HCT116 (cell line): ENCODE data around the gene RNF128.
A peak's percentile ranks its signal among the peaks of the same experiment; 100 is the strongest.

Experiments used
- CBX3 ChIP-seq: IDR thresholded peaks from 2 replicates; pipeline ENCODE4 v1.6.1; 2012; ENCODE audit warnings: low read depth
- CEBPB ChIP-seq: IDR thresholded peaks from 2 replicates; pipeline ENCODE4 v1.6.1; 2012; ENCODE audit warnings: low read depth
- EGR1 ChIP-seq: IDR thresholded peaks from 2 replicates; pipeline ENCODE4 v1.6.1; 2012; ENCODE audit warnings: low read depth
- EZH2 ChIP-seq: fragments of 200-600 bp; sonication (generic); IDR thresholded peaks from 2 replicates; pipeline ENCODE4 v1.6.1; 2017; ENCODE audit warnings: antibody characterized with exemption, mixed run types
- EZH2phosphoT487 ChIP-seq: fragments of 200-600 bp; IDR thresholded peaks from 2 replicates; pipeline ENCODE4 v1.6.1; 2018; ENCODE audit warnings: antibody characterized with exemption, borderline replicate concordance
- POLR2A ChIP-seq: IDR thresholded peaks from 2 replicates; pipeline ENCODE4 v1.7.0; 2011; ENCODE audit warnings: borderline replicate concordance; ENCODE audit not compliant: insufficient read depth, insufficient read length; ENCODE audit errors: extremely low read depth
- POLR2AphosphoS5 ChIP-seq: IDR thresholded peaks from 2 replicates; pipeline ENCODE4 v1.6.1; 2011; ENCODE audit warnings: mild to moderate bottlenecking, low read depth, low read length, moderate library complexity
- RAD21 ChIP-seq: IDR thresholded peaks from 2 replicates; pipeline ENCODE4 v1.6.1; 2012; ENCODE audit warnings: low read depth, mild to moderate bottlenecking
- SIN3A ChIP-seq: IDR thresholded peaks from 2 replicates; pipeline ENCODE4 v1.6.1; 2012; ENCODE audit warnings: low read depth
- TCF7L2 ChIP-seq: IDR thresholded peaks from 2 replicates; pipeline ENCODE4 v1.7.0; 2011; ENCODE audit warnings: borderline replicate concordance, inconsistent platforms; ENCODE audit not compliant: insufficient read depth, insufficient read length; ENCODE audit errors: extremely low read depth
- TF ChIP-seq, protein P1 (sequence below), 3 experiments: fragments of 200-600 bp in 1 of 3; sonication (generic) in 1 of 3; IDR thresholded peaks in 2 of 3; conservative IDR thresholded peaks in 1 of 3; 2 replicates each; pipeline ENCODE4 v1.5.1; 2012 to 2017; ENCODE audit warnings: low read depth in 2 of 3, low read length in 2 of 3, antibody characterized with exemption in 1 of 3, borderline replicate concordance in 1 of 3, control low read depth in 1 of 3, mild to moderate bottlenecking in 1 of 3, mixed read lengths in 1 of 3, mixed run types in 1 of 3, moderate library complexity in 1 of 3; ENCODE audit not compliant: insufficient read depth in 1 of 3
- TF ChIP-seq, protein P2 (sequence below): IDR thresholded peaks from 2 replicates; pipeline ENCODE4 v1.6.1; 2011; ENCODE audit warnings: mild to moderate bottlenecking, low read length, moderate library complexity; ENCODE audit not compliant: insufficient replicate concordance; ENCODE audit errors: extremely low read depth
- TF ChIP-seq, protein P3 (sequence below): IDR thresholded peaks from 2 replicates; pipeline ENCODE4 v1.6.1; 2012; ENCODE audit warnings: low read depth

DNA sequence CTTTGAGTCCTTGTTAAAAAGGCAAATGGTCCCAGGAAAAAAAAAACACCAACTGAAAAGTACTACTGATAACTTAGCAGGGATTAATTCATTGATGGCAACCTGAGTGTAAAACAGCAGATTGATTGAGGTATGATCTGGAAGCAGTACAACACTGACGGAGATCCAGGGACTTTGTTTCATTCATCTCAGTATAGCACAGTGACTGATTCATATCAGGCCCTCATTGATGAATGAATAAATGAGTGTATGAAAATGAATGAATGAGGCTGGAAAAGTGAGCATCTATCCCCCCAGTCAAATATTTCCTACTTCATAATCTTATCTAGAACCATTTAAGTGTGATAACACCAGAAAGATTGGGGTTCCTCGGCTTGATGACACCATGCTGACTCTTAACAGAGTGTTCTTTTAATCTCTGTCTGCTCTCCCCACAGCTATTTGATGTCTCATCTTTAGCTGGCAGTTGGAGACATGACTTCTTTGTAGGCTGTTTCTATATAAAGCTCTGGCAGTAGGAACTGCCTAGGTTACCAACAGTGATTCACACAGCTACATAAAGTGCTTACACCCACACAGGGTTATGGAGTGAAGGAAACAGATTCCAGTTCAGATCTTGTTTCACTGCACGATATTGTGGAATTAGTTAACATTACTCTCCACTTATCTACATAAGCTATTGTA, 18.6 kb upstream of the RNF128 start:
- TF ChIP-seq, protein P1, sequence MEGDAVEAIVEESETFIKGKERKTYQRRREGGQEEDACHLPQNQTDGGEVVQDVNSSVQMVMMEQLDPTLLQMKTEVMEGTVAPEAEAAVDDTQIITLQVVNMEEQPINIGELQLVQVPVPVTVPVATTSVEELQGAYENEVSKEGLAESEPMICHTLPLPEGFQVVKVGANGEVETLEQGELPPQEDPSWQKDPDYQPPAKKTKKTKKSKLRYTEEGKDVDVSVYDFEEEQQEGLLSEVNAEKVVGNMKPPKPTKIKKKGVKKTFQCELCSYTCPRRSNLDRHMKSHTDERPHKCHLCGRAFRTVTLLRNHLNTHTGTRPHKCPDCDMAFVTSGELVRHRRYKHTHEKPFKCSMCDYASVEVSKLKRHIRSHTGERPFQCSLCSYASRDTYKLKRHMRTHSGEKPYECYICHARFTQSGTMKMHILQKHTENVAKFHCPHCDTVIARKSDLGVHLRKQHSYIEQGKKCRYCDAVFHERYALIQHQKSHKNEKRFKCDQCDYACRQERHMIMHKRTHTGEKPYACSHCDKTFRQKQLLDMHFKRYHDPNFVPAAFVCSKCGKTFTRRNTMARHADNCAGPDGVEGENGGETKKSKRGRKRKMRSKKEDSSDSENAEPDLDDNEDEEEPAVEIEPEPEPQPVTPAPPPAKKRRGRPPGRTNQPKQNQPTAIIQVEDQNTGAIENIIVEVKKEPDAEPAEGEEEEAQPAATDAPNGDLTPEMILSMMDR (IDR thresholded peaks at IDR 0.05 in 2 of 3, conservative IDR thresholded peaks at IDR 0.05 in 1 of 3; ENCODE audit: borderline replicate concordance in 1 of 3, insufficient read depth in 1 of 3, low read depth in 2 of 3, low read length in 2 of 3), result no peak
- 0 out of 2 replicates have a peak, but pooled peaks have one; percentile 25 for TF ChIP-seq RAD21
- TF ChIP-seq POLR2A, result no peak
- no peak for TF ChIP-seq POLR2AphosphoS5
- TF ChIP-seq SIN3A, result peak; percentile 80
- peak; percentile 52 for TF ChIP-seq TCF7L2
- no peak for TF ChIP-seq EZH2phosphoT487
- peak; percentile 59 for TF ChIP-seq CEBPB
- TF ChIP-seq EGR1, result peak; percentile 88
- TF ChIP-seq EZH2, result no peak
- TF ChIP-seq CBX3, result peak; percentile 76
- TF ChIP-seq, protein P2, sequence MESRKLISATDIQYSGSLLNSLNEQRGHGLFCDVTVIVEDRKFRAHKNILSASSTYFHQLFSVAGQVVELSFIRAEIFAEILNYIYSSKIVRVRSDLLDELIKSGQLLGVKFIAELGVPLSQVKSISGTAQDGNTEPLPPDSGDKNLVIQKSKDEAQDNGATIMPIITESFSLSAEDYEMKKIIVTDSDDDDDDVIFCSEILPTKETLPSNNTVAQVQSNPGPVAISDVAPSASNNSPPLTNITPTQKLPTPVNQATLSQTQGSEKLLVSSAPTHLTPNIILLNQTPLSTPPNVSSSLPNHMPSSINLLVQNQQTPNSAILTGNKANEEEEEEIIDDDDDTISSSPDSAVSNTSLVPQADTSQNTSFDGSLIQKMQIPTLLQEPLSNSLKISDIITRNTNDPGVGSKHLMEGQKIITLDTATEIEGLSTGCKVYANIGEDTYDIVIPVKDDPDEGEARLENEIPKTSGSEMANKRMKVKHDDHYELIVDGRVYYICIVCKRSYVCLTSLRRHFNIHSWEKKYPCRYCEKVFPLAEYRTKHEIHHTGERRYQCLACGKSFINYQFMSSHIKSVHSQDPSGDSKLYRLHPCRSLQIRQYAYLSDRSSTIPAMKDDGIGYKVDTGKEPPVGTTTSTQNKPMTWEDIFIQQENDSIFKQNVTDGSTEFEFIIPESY, result peak; percentile 41
- TF ChIP-seq, protein P3, sequence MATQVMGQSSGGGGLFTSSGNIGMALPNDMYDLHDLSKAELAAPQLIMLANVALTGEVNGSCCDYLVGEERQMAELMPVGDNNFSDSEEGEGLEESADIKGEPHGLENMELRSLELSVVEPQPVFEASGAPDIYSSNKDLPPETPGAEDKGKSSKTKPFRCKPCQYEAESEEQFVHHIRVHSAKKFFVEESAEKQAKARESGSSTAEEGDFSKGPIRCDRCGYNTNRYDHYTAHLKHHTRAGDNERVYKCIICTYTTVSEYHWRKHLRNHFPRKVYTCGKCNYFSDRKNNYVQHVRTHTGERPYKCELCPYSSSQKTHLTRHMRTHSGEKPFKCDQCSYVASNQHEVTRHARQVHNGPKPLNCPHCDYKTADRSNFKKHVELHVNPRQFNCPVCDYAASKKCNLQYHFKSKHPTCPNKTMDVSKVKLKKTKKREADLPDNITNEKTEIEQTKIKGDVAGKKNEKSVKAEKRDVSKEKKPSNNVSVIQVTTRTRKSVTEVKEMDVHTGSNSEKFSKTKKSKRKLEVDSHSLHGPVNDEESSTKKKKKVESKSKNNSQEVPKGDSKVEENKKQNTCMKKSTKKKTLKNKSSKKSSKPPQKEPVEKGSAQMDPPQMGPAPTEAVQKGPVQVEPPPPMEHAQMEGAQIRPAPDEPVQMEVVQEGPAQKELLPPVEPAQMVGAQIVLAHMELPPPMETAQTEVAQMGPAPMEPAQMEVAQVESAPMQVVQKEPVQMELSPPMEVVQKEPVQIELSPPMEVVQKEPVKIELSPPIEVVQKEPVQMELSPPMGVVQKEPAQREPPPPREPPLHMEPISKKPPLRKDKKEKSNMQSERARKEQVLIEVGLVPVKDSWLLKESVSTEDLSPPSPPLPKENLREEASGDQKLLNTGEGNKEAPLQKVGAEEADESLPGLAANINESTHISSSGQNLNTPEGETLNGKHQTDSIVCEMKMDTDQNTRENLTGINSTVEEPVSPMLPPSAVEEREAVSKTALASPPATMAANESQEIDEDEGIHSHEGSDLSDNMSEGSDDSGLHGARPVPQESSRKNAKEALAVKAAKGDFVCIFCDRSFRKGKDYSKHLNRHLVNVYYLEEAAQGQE, result no peak
